Uterus (tissue), 2 donors: ENCODE data around the gene MAP4K3.

ENCODE experiments used
- CTCF ChIP-seq, 4 experiments: fragments of 200-600 bp in 2 of 4; fragments of 450-650 bp in 2 of 4; sonication (generic) in 2 of 4; IDR thresholded peaks; one replicate each; pipeline ENCODE4 v1.5.1; 2016 to 2019; ENCODE audit warnings: antibody characterized with exemption in 4 of 4, mild to moderate bottlenecking in 2 of 4, moderate library complexity in 1 of 4
- POLR2A ChIP-seq, 2 donors: fragments of 450-650 bp; IDR thresholded peaks; one replicate each; pipeline ENCODE4 v1.6.1; 2016; ENCODE audit warnings: antibody characterized with exemption in 2 of 2, mild to moderate bottlenecking in 1 of 2, moderate library complexity in 1 of 2

GRCh38 chr2:39445934-39446333, 8.8 kb upstream of the MAP4K3 start:
- no peak for TF ChIP-seq CTCF (IDR thresholded peaks at IDR 0.05)
- TF ChIP-seq POLR2A (IDR thresholded peaks at IDR 0.05) = no peak
